HEK293T (cell line): ENCODE data around the gene SHISAL1.

Source experiments
- ARNT ChIP-seq: fragments of 450-650 bp; IDR thresholded peaks from 2 replicates; pipeline ENCODE4 v1.6.1; 2017; ENCODE audit warnings: mild to moderate bottlenecking
- BHLHE40 ChIP-seq: fragments of 450-650 bp; IDR thresholded peaks from 2 replicates; pipeline ENCODE4 v1.6.1; 2016; ENCODE audit warnings: mild to moderate bottlenecking, moderate library complexity, borderline replicate concordance
- CTBP1 ChIP-seq: fragments of 450-650 bp; IDR thresholded peaks from 2 replicates; pipeline ENCODE4 v1.6.1; 2016; ENCODE audit warnings: borderline replicate concordance
- ELF4 ChIP-seq: fragments of 450-650 bp; IDR thresholded peaks from 2 replicates; pipeline ENCODE4 v1.6.1; 2017; ENCODE audit warnings: antibody characterized with exemption
- FOXA1 ChIP-seq: fragments of 450-650 bp; IDR thresholded peaks from 2 replicates; pipeline ENCODE4 v1.6.1; 2016; ENCODE audit warnings: mild to moderate bottlenecking
- FOXK2 ChIP-seq: fragments of 450-650 bp; IDR thresholded peaks from 2 replicates; pipeline ENCODE4 v1.6.1; 2016; ENCODE audit warnings: mild to moderate bottlenecking
- FOXM1 ChIP-seq: fragments of 450-650 bp; IDR thresholded peaks from 2 replicates; pipeline ENCODE4 v1.6.1; 2017; ENCODE audit warnings: mild to moderate bottlenecking, borderline replicate concordance
- HDGF ChIP-seq: fragments of 450-650 bp; IDR thresholded peaks from 2 replicates; pipeline ENCODE4 v1.6.1; 2017; ENCODE audit warnings: antibody characterized with exemption, borderline replicate concordance
- LEF1 ChIP-seq: fragments of 450-650 bp; IDR thresholded peaks from 2 replicates; pipeline ENCODE4 v1.6.1; 2017; ENCODE audit warnings: mild to moderate bottlenecking, borderline replicate concordance
- SP1 ChIP-seq: fragments of 450-650 bp; IDR thresholded peaks from 2 replicates; pipeline ENCODE4 v1.6.1; 2017
- SUZ12 ChIP-seq: fragments of 450-650 bp; IDR thresholded peaks from 2 replicates; pipeline ENCODE4 v1.6.1; 2016; ENCODE audit warnings: mild to moderate bottlenecking
- TARDBP ChIP-seq: fragments of 450-650 bp; IDR thresholded peaks from 2 replicates; pipeline ENCODE4 v1.6.1; 2016
- ZNF384 ChIP-seq: fragments of 450-650 bp; IDR thresholded peaks from 2 replicates; pipeline ENCODE4 v1.6.1; 2016
- TF ChIP-seq, protein P1 (sequence below): fragments of 450-650 bp; IDR thresholded peaks from 2 replicates; pipeline ENCODE4 v1.6.1; 2016

- TF ChIP-seq BHLHE40 (no peak), SP1 (no peak), FOXK2 (no peak), CTBP1 (no peak), ELF4 (no peak), FOXA1 (no peak), TARDBP (no peak), FOXM1 (no peak), ARNT (no peak), ZNF384 (no peak), SUZ12 (no peak), HDGF (no peak), LEF1 (no peak)
- TF ChIP-seq, protein P1, sequence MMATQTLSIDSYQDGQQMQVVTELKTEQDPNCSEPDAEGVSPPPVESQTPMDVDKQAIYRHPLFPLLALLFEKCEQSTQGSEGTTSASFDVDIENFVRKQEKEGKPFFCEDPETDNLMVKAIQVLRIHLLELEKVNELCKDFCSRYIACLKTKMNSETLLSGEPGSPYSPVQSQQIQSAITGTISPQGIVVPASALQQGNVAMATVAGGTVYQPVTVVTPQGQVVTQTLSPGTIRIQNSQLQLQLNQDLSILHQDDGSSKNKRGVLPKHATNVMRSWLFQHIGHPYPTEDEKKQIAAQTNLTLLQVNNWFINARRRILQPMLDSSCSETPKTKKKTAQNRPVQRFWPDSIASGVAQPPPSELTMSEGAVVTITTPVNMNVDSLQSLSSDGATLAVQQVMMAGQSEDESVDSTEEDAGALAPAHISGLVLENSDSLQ = no peak
Measured at GRCh38 chr22:44206696-44207095, 106.1 kb downstream of the SHISAL1 start.
